Placental epithelial cell (primary cell): ENCODE results near the gene APBA1. TPM values are rescaled to one million over a fixed set of nuclear protein-coding genes. Genes with fewer than 3 reads are reported as not detected.

ENCODE experiments used
- total RNA-seq: library from RNA; depleted of rRNA; stranded (reverse); fragments of >200 nt; gene quantifications from 2 replicates; pipeline ENCODE4 v1.2.3, GENCODE V29; 2012

APBA1 gene
- total RNA-seq, result 6.7 and 15.3 TPM in 2 replicates

GRCh38 chr9:69671879-69672595, at the start of gene APBA1:
TSS of gene APBA1 (minus strand) at chr9:69672371.

Other genes starting within 250 kb of the APBA1 start
- 77.7 and 96.0 TPM in 2 replicates for gene PTAR1, start 87.6 kb upstream of the APBA1 start, total RNA-seq
- not detected in 2 replicates for gene CFAP95, start 148.4 kb upstream of the APBA1 start, total RNA-seq